IMR-90 (cell line): Measurements from ENCODE around the gene ZC2HC1C. TPM values are rescaled to one million over a fixed set of nuclear protein-coding genes. Genes with fewer than 3 reads are reported as not detected.

Experiments used
- ATAC-seq: fragments of 200-7000 bp; cut with Tn5 transposase; 2 replicates; pipeline ENCODE4 v1.9.1; 2020; ENCODE audit warnings: low read depth, mild to moderate bottlenecking, moderate library complexity
- BruUV-seq: library from RNA; stranded (reverse); fragments of 400-500 nt; replicated peaks from 2 replicates; lab custom pipeline; 2021; lab: Mats Ljungman, UMichigan
- CTCF ChIA-PET: fragments of 300-600 bp; formaldehyde crosslinking; extraction: SDS; loops from one replicate; lab custom pipeline; 2021; ENCODE audit warnings: antibody characterized with exemption; lab: Yijun Ruan, JAX
- POLR2A ChIA-PET: fragments of 300-600 bp; sonication (Branson Sonifier 250); formaldehyde crosslinking; loops from one replicate; lab custom pipeline; 2022; ENCODE audit warnings: antibody characterized with exemption; ENCODE audit not compliant: unreplicated experiment; lab: Charles Lee
- DNase-seq: peaks from one replicate; pipeline ENCODE4 v3.0.0; 2013
- H2AFZ ChIP-seq: replicated peaks from 2 replicates; pipeline ENCODE3; 2013; ENCODE audit warnings: low read length, mild to moderate bottlenecking; ENCODE audit not compliant: poor library complexity
- H2AK5ac ChIP-seq: 2 replicates; pipeline ENCODE4 v1.6.1; 2013; ENCODE audit warnings: low read depth, low read length, inconsistent platforms
- H2AK9ac ChIP-seq: replicated peaks from 2 replicates; pipeline ENCODE3; 2013; ENCODE audit warnings: mild to moderate bottlenecking, low read depth, low read length, moderate library complexity; ENCODE audit not compliant: poor library complexity
- H2BK120ac ChIP-seq: 2 replicates; pipeline ENCODE4 v1.6.1; 2013; ENCODE audit warnings: low read depth, low read length, inconsistent platforms
- H2BK15ac ChIP-seq: 3 replicates; pipeline ENCODE4 v1.6.1; 2013; ENCODE audit warnings: low read depth, low read length, inconsistent platforms
- H2BK20ac ChIP-seq: 2 replicates; pipeline ENCODE4 v1.6.1; 2013; ENCODE audit warnings: low read depth, mild to moderate bottlenecking, inconsistent platforms, low read length, moderate library complexity
- H2BK5ac ChIP-seq: 2 replicates; pipeline ENCODE4 v1.6.1; 2013; ENCODE audit warnings: mild to moderate bottlenecking, low read depth, low read length, inconsistent platforms; ENCODE audit not compliant: poor library complexity, severe bottlenecking
- H3K14ac ChIP-seq: replicated peaks from 2 replicates; pipeline ENCODE4 v1.6.1; 2013; ENCODE audit warnings: low read depth, low read length, inconsistent platforms
- H3K18ac ChIP-seq: 2 replicates; pipeline ENCODE4 v1.6.1; 2013; ENCODE audit warnings: low read depth, low read length, control low read depth
- H3K23ac ChIP-seq: 2 replicates; pipeline ENCODE4 v1.6.1; 2013; ENCODE audit warnings: low read depth, low read length, inconsistent platforms
- H3K27ac ChIP-seq: 2 replicates; pipeline ENCODE4 v1.5.1; 2013; ENCODE audit warnings: mild to moderate bottlenecking, control low read depth, low read length; ENCODE audit not compliant: insufficient read depth
- H3K27me3 ChIP-seq: 2 replicates; pipeline ENCODE4 v1.6.1; 2013; ENCODE audit warnings: low read length; ENCODE audit not compliant: control insufficient read depth, insufficient read depth
- H3K36me3 ChIP-seq: 2 replicates; pipeline ENCODE4 v1.6.1; 2013; ENCODE audit warnings: low read length, mixed read lengths; ENCODE audit not compliant: control insufficient read depth, insufficient read depth
- H3K4ac ChIP-seq: 2 replicates; pipeline ENCODE4 v1.6.1; 2013; ENCODE audit warnings: low read depth, low read length, inconsistent platforms
- H3K4me1 ChIP-seq: 2 replicates; pipeline ENCODE4 v1.6.1; 2013; ENCODE audit warnings: low read length, mixed read lengths; ENCODE audit not compliant: control insufficient read depth, insufficient read depth
- H3K4me2 ChIP-seq: 2 replicates; pipeline ENCODE4 v1.6.1; 2013; ENCODE audit warnings: low read depth, mild to moderate bottlenecking, control low read depth, low read length, moderate library complexity
- H3K4me3 ChIP-seq: 2 replicates; pipeline ENCODE4 v1.5.1; 2013; ENCODE audit warnings: low read depth, mild to moderate bottlenecking, control low read depth, low read length, moderate library complexity; ENCODE audit not compliant: insufficient read depth
- H3K56ac ChIP-seq: 2 replicates; pipeline ENCODE4 v1.6.1; 2013; ENCODE audit warnings: low read length, inconsistent platforms; ENCODE audit not compliant: insufficient read depth; ENCODE audit errors: extremely low read depth
- H3K79me1 ChIP-seq, 2 experiments: 2 replicates each; pipeline ENCODE4 v1.6.1; 2013; ENCODE audit warnings: low read length in 2 of 2, inconsistent platforms in 1 of 2, low read depth in 1 of 2
- H3K9ac ChIP-seq: 2 replicates; pipeline ENCODE4 v1.6.1; 2013; ENCODE audit warnings: low read depth, low read length, control low read depth
- H3K9me1 ChIP-seq: 2 replicates; pipeline ENCODE4 v1.6.1; 2013; ENCODE audit warnings: low read length, inconsistent platforms; ENCODE audit not compliant: insufficient read depth
- H3K9me3 ChIP-seq: 2 replicates; pipeline ENCODE4 v1.6.1; 2013; ENCODE audit warnings: low read length; ENCODE audit not compliant: control insufficient read depth, insufficient read depth
- H4K20me1 ChIP-seq: 2 replicates; pipeline ENCODE4 v1.6.1; 2013; ENCODE audit warnings: low read length, inconsistent platforms; ENCODE audit not compliant: insufficient read depth
- H4K5ac ChIP-seq: 2 replicates; pipeline ENCODE4 v1.6.1; 2013; ENCODE audit warnings: mild to moderate bottlenecking, low read depth, low read length, control low read depth
- H4K8ac ChIP-seq, 2 experiments: 2 replicates each; pipeline ENCODE4 v1.6.1; 2013; ENCODE audit warnings: low read depth in 2 of 2, low read length in 2 of 2, control low read depth in 1 of 2, inconsistent platforms in 1 of 2
- H4K91ac ChIP-seq: 2 replicates; pipeline ENCODE4 v1.6.1; 2013; ENCODE audit warnings: low read depth, low read length, inconsistent platforms; ENCODE audit not compliant: insufficient read depth
- CEBPB ChIP-seq: IDR thresholded peaks from 2 replicates; pipeline ENCODE4 v1.6.1; 2012; ENCODE audit warnings: low read depth, low read length, improper control_type of control experiment
- MAFK ChIP-seq: IDR thresholded peaks from 2 replicates; pipeline ENCODE4 v1.6.1; 2012; ENCODE audit warnings: low read depth, low read length, improper control_type of control experiment
- NFE2L2 ChIP-seq: fragments of 150-350 bp; IDR thresholded peaks from 2 replicates; pipeline ENCODE4 v1.6.1; 2016; ENCODE audit warnings: low read depth, mild to moderate bottlenecking, low read length
- RFX5 ChIP-seq: IDR thresholded peaks from 2 replicates; pipeline ENCODE4 v1.8.0; 2012; ENCODE audit warnings: low read depth, mild to moderate bottlenecking, low read length, moderate library complexity
- WGBS, 2 experiments: methylation state at CpG; one replicate each; pipeline versions ENCODE4 v1.1.5 to v1.1.7; 2013; ENCODE audit warnings: missing lambda C conversion rate in 2 of 2; ENCODE audit not compliant: insufficient read length in 1 of 2; ENCODE audit errors: extremely low coverage in 2 of 2; 5-methylcytosine and 5-hydroxymethylcytosine counted together
- dilution Hi-C: fragments of 300-500 bp; cut with HindIII; formaldehyde crosslinking; loops from one replicate; pipeline ENCODE4 v1.14.3; 2018; ENCODE audit warnings: low sequenced_read_pairs; ENCODE audit not compliant: unreplicated experiment
- in situ Hi-C: fragments of 300-500 bp; cut with MboI; formaldehyde crosslinking; loops from 3 replicates; pipeline ENCODE4 v1.14.3; 2019; ENCODE audit warnings: low sequenced_read_pairs, inconsistent platforms, mixed read lengths
- intact Hi-C: fragments of 100-400 bp; cut with micrococcal nuclease; formaldehyde crosslinking; loops from 2 replicates; pipeline ENCODE4 v1.10.0; 2022
- polyA plus RNA-seq, 3 experiments: library from polyadenylated mRNA; depleted of rRNA; stranded (reverse); fragments of >200 nt; gene quantifications; 2 replicates each; pipeline ENCODE4 v1.2.3, GENCODE V29; 2012; ENCODE audit warnings: low replicate concordance in 1 of 3
- total RNA-seq: library from RNA; depleted of rRNA; stranded (reverse); fragments of >200 nt; gene quantifications from 2 replicates; pipeline ENCODE4 v1.2.3, GENCODE V29; 2012

The ZC2HC1C gene
- total and polyA plus RNA-seq, 2 of the 4 experiments (the other 2 are of a cell fraction) = 0.15 to 0.54 TPM

DNA sequence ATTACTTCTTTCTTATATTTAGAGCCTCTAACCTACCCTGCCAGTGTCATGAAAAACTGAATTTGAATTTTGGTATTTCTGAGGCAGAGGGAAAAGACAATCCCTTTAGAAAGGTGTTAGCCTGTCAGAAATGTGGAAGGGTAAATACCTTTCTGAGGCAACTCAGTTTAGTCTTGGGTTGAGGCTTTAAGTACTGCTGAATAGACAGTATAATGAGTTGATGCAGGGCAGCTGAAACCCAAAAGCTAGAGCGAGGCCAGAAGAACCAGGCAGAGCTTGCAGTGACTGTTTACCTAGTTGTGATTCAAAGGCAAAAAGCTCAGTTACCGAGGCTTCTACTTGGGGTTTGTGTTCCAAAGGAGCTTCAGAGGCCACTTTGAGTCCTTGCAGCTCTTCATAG lies 18.7 kb downstream of the ZC2HC1C start:
- 100% methylated on average over 1 of the region's 2 CpGs; no CpG with 5 or more reads in 1 of the 2 experiments for WGBS, 2 experiments
- H2AK9ac ChIP-seq = no peak overlapping the region
- H3K27ac ChIP-seq = no peak overlapping the region
- H4K5ac ChIP-seq = no peak overlapping the region
- H3K56ac ChIP-seq = no peak overlapping the region
- no peak overlapping the region for H3K9ac ChIP-seq
- DNase-seq = no peak
- no peak for TF ChIP-seq CEBPB
- no peak for TF ChIP-seq RFX5
- no peak for TF ChIP-seq NFE2L2
- TF ChIP-seq MAFK = peak; percentile 25; the same call in 1 of the 2 replicates
- no peak overlapping the region for H3K18ac ChIP-seq
- no peak overlapping the region for H4K91ac ChIP-seq
- no peak overlapping the region for H3K4me2 ChIP-seq
- dilution Hi-C loops (no loop called here), in situ Hi-C loops (no loop called here), intact Hi-C loops (loop anchor here (1.0 to 2.0 kb wide), 3 partner anchors 142 to 227 kb away; no protein-coding TSS in a partner anchor)
- BruUV-seq = no TSS peak
- no peak overlapping the region for H2BK15ac ChIP-seq
- no peak overlapping the region for H2AK5ac ChIP-seq
- no peak overlapping the region for H2AFZ ChIP-seq
- H3K9me1 ChIP-seq = no peaks in the 10 kb centered on the region
- H3K9me3 ChIP-seq = no peaks in the 10 kb centered on the region
- POLR2A ChIA-PET = no interaction called here
- CTCF ChIA-PET = interaction anchor here (0.5 to 1.5 kb wide), 14 partner anchors 19 to 282 kb away, joined by 3 to 7 read pairs (median 3); partner anchors contain the start of genes PGF, PROX2, RPS6KL1 and ZC2HC1C
- no peaks in the 10 kb centered on the region for H4K20me1 ChIP-seq
- no peak for ATAC-seq
- H3K14ac ChIP-seq = no peak overlapping the region
- no peak overlapping the region for H4K8ac ChIP-seq
- H3K79me1 ChIP-seq = no peaks in the 10 kb centered on the region; a peak in 1 of 4 replicates
- no peak overlapping the region for H2BK120ac ChIP-seq
- H2BK20ac ChIP-seq = no peak overlapping the region
- H3K27me3 ChIP-seq = no peaks in the 10 kb centered on the region
- H3K4ac ChIP-seq = no peak overlapping the region
- 0 out of 2 replicates have a peak, but pooled peaks cover 3% of the 10 kb centered on the region for H3K4me1 ChIP-seq
- peaks cover 30% of the 10 kb centered on the region for H3K36me3 ChIP-seq
- no peak overlapping the region for H2BK5ac ChIP-seq
- H3K23ac ChIP-seq = no peak overlapping the region
- no peak overlapping the region for H3K4me3 ChIP-seq
